Small intestine (tissue), 7 donors: ENCODE results near the gene EPHA4. TPM values are rescaled to one million over a fixed set of nuclear protein-coding genes. Genes with fewer than 3 reads are reported as not detected.

Source experiments
- DNase-seq, 2 donors: peaks; one replicate each; pipeline versions ENCODE4 v3.0.0 to v3.0.0-alpha.2; 2013
- FAIRE-seq: peaks from 2 replicates; lab custom pipeline; 2012; peaks lifted over from hg19 to GRCh38; lab: Jason Lieb, UNC
- H3K27ac ChIP-seq, 3 donors: one replicate each; pipeline ENCODE4 v1.5.1; 2013; ENCODE audit warnings: low read length in 2 of 3, mild to moderate bottlenecking in 2 of 3, control low read depth in 1 of 3, inconsistent platforms in 1 of 3, low read depth in 1 of 3, moderate library complexity in 1 of 3
- H3K27me3 ChIP-seq, 3 donors: one replicate each; pipeline ENCODE4 v1.6.1; 2013; ENCODE audit warnings: low read length in 3 of 3, inconsistent platforms in 1 of 3; ENCODE audit not compliant: control insufficient read depth in 3 of 3, insufficient read depth in 3 of 3
- H3K36me3 ChIP-seq, 3 donors: one replicate each; pipeline ENCODE4 v1.6.1; 2013; ENCODE audit warnings: low read length in 3 of 3, inconsistent platforms in 1 of 3, low read depth in 1 of 3, mild to moderate bottlenecking in 1 of 3, moderate library complexity in 1 of 3; ENCODE audit not compliant: control insufficient read depth in 3 of 3, insufficient read depth in 2 of 3
- H3K4me1 ChIP-seq, 3 donors: one replicate each; pipeline ENCODE4 v1.6.1; 2013; ENCODE audit warnings: low read length in 2 of 3, inconsistent platforms in 1 of 3, low read depth in 1 of 3, mild to moderate bottlenecking in 1 of 3, moderate library complexity in 1 of 3; ENCODE audit not compliant: control insufficient read depth in 3 of 3, insufficient read depth in 2 of 3
- H3K4me3 ChIP-seq, 3 donors: one replicate each; pipeline ENCODE4 v1.5.1; 2013; ENCODE audit warnings: low read length in 3 of 3, control low read depth in 1 of 3, inconsistent platforms in 1 of 3, low read depth in 1 of 3, mild to moderate bottlenecking in 1 of 3, moderate library complexity in 1 of 3
- H3K9me3 ChIP-seq, 2 donors: one replicate each; pipeline ENCODE4 v1.6.1; 2013; ENCODE audit warnings: low read depth in 1 of 2, low read length in 1 of 2; ENCODE audit not compliant: control insufficient read depth in 2 of 2, insufficient read depth in 1 of 2
- WGBS, 3 donors: extraction: QIAGEN DNeasy Blood & Tissue Kit; methylation state at CpG; one replicate each; pipeline ENCODE4 v1.1.7; 2013; 5-methylcytosine and 5-hydroxymethylcytosine counted together
- polyA plus RNA-seq, 4 donors: library from polyadenylated mRNA; stranded (reverse) in 3 of 4; unstranded in 1 of 4; fragments of 200-250 nt in 3 of 4; fragments of 120-200 nt in 1 of 4; gene quantifications; one replicate each; pipeline versions ENCODE4 v1.2.1 to v1.2.3, GENCODE V29; 2013
- donor health status: healthy with polysubstance abuse.
- donor health status: control.
- donor health status: control.
- donor health status: Bipolar disorder and iron deficiency.
- donor health status: healthy.

EPHA4 gene
- polyA plus RNA-seq, 4 donors: 2.9 to 3.1 TPM; not detected in 2

DNA sequence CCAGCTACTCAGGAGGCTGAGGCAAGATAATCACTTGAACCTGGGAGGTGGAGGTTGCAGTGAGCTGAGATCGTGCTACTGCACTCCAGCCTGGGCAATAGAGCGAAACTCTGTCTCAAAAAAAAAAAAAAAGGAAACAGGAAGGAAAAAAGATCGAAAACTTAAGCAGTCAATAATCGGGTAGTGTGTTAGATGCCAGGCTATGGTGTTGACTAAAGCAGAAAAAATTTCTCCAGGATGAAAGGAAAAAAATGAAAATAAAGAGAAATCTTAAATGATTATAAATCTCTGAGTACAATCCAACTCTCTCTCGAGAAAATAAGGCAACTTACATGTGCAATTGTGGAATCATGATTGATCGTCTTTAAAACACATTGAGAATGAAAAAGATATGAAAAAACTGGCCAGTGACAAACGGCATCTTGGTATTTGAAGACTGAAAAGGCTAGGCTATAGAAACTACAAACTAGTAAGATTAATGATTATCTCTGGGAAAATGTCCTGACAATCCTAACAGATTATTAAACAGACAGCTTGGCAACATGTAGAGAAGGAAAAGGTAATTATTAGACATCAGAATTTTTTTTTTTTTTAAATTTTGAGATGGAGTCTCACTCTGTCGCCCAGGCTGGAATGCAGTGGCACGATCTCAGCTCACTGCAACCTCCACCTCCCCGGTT lies 16.3 kb upstream of the EPHA4 start:
- FAIRE-seq (no peak), DNase-seq (no peak)
- Histone ChIP-seq H3K27ac (no peak overlapping the region), H3K4me1 (no peaks in the 10 kb centered on the region), H3K9me3 (no peaks in the 10 kb centered on the region), H3K27me3 (no peaks in the 10 kb centered on the region), H3K4me3 (no peak overlapping the region), H3K36me3 (no peaks in the 10 kb centered on the region)
- WGBS, 3 donors: 67 to 77% (median 69%) methylated on average over 10 of the region's 10 CpGs

DNA sequence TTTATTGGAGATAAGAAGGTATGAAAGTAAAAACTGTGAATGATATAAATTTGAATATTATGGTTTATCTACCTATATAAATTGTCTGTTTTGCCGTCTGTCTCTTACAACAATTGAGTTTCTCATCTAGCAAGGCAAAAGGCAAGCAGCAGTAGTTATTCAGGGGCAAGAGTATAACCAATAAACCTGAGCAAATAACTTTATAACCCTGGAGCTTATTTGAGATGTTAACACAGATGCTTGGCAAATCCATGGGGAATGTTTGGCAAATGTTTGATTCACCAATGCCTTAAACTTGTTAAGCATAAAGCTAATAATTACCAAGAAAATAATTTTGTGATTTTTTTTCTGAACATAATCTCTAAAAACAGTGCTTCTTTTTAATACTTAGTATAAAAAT lies 9.9 kb upstream of the EPHA4 start:
- Histone ChIP-seq H3K27ac (no peak overlapping the region), H3K27me3 (no peaks in the 10 kb centered on the region), H3K4me3 (no peak overlapping the region), H3K36me3 (no peaks in the 10 kb centered on the region), H3K4me1 (no peaks in the 10 kb centered on the region), H3K9me3 (no peaks in the 10 kb centered on the region)
- WGBS, 3 donors: 14 to 62% (median 51%) methylated on average over 1 of the region's 1 CpG
- DNase-seq (no peak), FAIRE-seq (no peak)

DNA sequence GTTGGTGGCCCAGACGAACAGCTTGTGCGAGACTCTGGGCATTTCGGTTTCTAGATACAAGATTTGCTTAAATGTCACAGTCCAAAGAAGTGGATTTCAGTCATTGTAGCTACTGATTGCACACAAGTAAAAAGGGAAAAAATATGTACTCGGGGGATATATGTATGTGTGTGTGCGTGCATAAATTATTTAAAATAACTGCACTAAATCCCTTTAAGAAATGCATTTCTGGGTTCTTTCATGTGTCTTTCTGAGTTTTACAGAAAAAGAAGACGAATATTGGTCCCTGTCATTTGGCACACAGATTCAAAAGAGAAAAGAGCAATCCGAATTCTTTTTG lies 2.1 kb upstream of the EPHA4 start:
- H3K27me3 ChIP-seq: peaks cover 0 to 24% (median 8%) of the 10 kb centered on the region in 3 donors
- peak overlapping the region in 1 of 3 donors; percentile 69 for H3K4me3 ChIP-seq
- 17 to 26% (median 21%) methylated on average over 7 of the region's 7 CpGs for WGBS, 3 donors
- DNase-seq (no peak), FAIRE-seq (no peak)
- H3K27ac ChIP-seq: no peak overlapping the region
- H3K4me1 ChIP-seq: peaks cover 0 to 14% (median 7%) of the 10 kb centered on the region in 3 donors
- H3K36me3 ChIP-seq: no peaks in the 10 kb centered on the region
- H3K9me3 ChIP-seq: no peaks in the 10 kb centered on the region

DNA sequence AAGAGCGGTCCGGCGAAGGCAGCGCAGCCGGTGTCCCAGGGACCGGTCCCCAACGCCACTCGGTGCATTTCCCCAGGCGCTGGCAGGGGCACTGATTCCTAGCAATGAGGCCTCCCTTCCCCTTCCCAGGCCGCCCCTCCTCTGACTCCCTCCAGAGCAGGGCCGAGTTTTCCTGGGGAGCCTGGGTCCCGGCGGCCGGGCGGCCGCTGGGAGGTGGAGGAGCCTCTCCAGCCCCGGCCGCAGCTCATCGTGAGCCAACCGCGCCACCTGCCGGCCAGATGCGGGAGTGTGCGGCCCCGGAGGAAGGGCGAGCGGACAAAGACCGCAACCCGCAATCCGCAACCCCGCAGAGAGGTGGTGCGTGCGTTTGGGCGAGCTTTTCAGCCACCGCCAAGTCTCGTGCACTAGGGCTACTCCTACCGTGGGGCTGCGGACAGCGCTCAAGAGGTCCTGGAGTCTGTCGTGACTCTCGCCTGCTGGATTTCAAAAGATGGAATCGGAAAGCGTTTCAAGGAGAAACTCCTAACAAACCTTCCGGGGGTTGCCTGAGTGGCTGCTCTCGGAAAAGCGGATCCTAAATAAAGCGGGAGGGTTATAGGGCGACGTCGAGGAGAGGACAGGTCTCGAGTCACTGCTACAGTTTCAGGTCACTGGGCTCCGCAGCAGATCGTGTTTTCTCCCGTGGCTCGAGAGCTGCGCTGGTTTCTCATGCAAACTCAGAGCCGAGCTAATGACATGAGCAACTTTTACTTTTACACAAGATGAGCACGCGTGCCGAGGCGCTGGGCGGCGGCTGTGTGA lies 1.5 kb upstream of the EPHA4 start:
- H3K9me3 ChIP-seq: no peaks in the 10 kb centered on the region
- DNase-seq: peak; percentile 70 to 91
- peaks cover 0 to 14% (median 7%) of the 10 kb centered on the region in 3 donors for H3K4me1 ChIP-seq
- peak overlapping the region in 1 of 3 donors; percentile 67 for H3K27ac ChIP-seq
- 0 to 2% (median 1%) methylated on average over 60 to 63 of the region's 63 CpGs for WGBS, 3 donors
- H3K4me3 ChIP-seq: peak overlapping the region; percentile 45 to 69 (median 47)
- peaks cover 0 to 28% (median 8%) of the 10 kb centered on the region in 3 donors for H3K27me3 ChIP-seq
- no peaks in the 10 kb centered on the region for H3K36me3 ChIP-seq
- no peak for FAIRE-seq

DNA sequence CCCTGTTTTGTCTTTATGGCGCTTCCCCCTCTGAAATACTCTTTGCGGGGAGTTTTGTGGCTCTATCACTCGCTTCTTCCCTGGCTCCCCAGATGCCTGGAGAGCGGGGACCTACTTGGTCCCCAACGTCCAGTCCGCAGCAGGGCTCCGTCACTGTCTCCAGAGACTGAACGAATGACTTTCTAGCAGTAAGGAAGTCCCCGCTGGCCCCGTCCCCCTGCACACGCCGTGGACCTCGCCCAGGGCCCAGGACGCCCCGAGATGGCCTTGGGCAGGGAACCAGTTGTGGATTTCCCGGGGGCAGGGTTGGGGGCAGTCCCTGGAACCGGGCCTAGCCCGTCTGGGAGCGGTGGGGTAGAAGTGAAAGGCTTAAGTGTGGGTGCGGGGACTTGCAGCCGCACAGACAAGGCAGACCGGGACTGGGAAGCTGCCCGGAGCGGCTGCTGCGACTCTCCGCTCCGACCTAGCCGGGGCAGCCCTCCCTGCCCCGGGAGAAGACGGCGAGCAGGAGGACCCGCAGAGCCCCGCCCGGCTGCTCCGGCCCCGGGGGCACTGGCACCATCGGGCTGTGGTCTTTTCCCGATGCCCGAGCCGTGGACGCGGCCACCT lies 821 bp upstream of the EPHA4 start:
- Histone ChIP-seq H3K27me3 (peaks cover 0 to 31% (median 12%) of the 10 kb centered on the region in 3 donors), H3K4me3 (peak overlapping the region; percentile 45 to 69 (median 47)), H3K9me3 (no peaks in the 10 kb centered on the region), H3K4me1 (peaks cover 0 to 14% (median 7%) of the 10 kb centered on the region in 3 donors), H3K36me3 (no peaks in the 10 kb centered on the region), H3K27ac (peak overlapping the region in 2 of 3 donors; percentile 2 to 67)
- WGBS, 3 donors: 0 to 1% (median 0%) methylated on average over 23 to 42 of the region's 42 CpGs
- DNase-seq (peak; percentile 29 to 84), FAIRE-seq (no peak)

DNA sequence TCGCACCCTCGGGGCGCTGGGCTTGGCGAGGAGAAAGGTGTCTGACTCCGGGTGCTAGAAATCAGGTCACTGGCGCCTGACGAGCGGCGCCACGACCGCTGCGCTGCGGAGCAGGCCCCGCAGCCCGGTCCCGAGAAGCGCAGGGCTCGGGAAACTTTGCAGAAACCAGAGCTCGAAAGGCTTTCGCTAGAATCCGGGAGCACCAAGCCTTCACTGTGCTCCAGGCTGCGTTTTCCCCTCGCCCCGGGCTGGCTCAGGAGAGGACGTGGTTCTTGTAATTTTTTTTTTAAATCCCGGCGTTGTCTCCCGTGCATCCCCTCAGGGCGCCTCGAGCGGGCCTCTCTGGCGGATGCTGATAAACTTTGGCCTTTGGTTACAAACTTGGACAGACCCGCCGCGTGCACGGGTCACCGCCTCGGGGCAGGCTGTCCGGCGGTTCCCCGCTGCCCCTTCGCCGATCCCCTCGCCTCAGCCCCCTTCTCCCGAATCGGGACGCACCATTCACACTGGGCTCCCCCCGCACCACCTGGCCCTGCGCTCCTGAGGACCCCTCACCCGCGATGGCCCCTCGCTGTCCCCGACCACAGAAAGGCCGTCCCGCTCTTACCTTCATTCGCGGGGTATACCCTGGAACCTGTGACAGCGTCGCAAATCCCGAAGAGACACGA lies 419 bp downstream of the EPHA4 start:
- no peaks in the 10 kb centered on the region for H3K9me3 ChIP-seq
- FAIRE-seq: no peak
- H3K4me1 ChIP-seq: peaks cover 0 to 14% (median 7%) of the 10 kb centered on the region in 3 donors
- peaks cover 0 to 34% (median 12%) of the 10 kb centered on the region in 3 donors for H3K27me3 ChIP-seq
- H3K27ac ChIP-seq: peak overlapping the region in 1 of 3 donors; percentile 40
- DNase-seq: peak in 1 of 2 donors; percentile 57
- H3K36me3 ChIP-seq: no peaks in the 10 kb centered on the region
- peak overlapping the region; percentile 47 to 80 (median 57) for H3K4me3 ChIP-seq
- WGBS, 3 donors: 0 to 1% (median 0%) methylated on average over 58 to 61 of the region's 61 CpGs

DNA sequence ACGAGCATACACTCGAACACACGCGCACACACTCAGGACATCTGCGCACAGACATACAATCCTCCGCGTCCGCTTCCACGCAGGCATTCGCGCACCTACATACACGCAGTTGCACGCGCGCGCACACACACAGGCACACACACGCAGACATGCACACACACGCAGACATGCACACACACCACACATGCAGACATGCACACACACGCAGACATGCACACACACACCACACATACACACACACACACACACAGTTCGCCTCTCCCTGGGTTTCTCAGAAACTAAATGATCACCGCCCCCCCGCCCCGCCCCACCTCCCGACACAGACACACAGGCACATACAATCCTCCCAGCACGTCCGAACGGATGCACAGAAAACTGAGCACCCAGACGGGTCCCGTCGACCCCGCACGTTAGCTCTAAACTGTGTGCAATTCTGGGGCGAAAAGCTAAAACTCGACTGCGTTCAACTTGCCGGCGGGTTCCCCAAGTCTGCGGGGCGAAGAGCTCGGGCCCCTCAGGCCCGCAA lies 1.0 kb downstream of the EPHA4 start:
- H3K27ac ChIP-seq: no peak overlapping the region
- 1 to 6% (median 5%) methylated on average over 41 of the region's 41 CpGs for WGBS, 3 donors
- peak overlapping the region; percentile 47 to 80 (median 57) for H3K4me3 ChIP-seq
- H3K27me3 ChIP-seq: peaks cover 0 to 34% (median 12%) of the 10 kb centered on the region in 3 donors
- H3K4me1 ChIP-seq: peaks cover 0 to 14% (median 7%) of the 10 kb centered on the region in 3 donors
- FAIRE-seq: no peak
- DNase-seq: peak in 1 of 2 donors; percentile 27
- no peaks in the 10 kb centered on the region for H3K36me3 ChIP-seq
- no peaks in the 10 kb centered on the region for H3K9me3 ChIP-seq
